ENCODE results near the gene NTHL1. TPM values are rescaled to one million over a fixed set of nuclear protein-coding genes. Genes with fewer than 3 reads are reported as not detected.

Gene NTHL1
- total RNA-seq, 1 donor from 2014 or later: 32.3 TPM

- no peak for DNase-seq
Observed at GRCh38 chr16:2007081-2007836, 40.4 kb downstream of the NTHL1 start.

GRCh38 chr16:2006317-2006716, 41.3 kb downstream of the NTHL1 start:
- DNase-seq: no peak

GRCh38 chr16:2005646-2006045, 42.0 kb downstream of the NTHL1 start:
- DNase-seq: peak; percentile 50

- DNase-seq: no peak
Observed at GRCh38 chr16:2004795-2005517, 42.7 kb downstream of the NTHL1 start.

GRCh38 chr16:2003827-2004641, 43.6 kb downstream of the NTHL1 start:
- peak; percentile 92 for DNase-seq

GRCh38 chr16:2003231-2003826, 44.3 kb downstream of the NTHL1 start:
- no peak for DNase-seq

GRCh38 chr16:2002406-2003230, 45.0 kb downstream of the NTHL1 start:
- DNase-seq: no peak

- DNase-seq: no peak
Observed at GRCh38 chr16:2001456-2002355, 45.9 kb downstream of the NTHL1 start.

- DNase-seq: no peak
Observed at GRCh38 chr16:2001035-2001434, 46.6 kb downstream of the NTHL1 start.

- DNase-seq: no peak
Observed at GRCh38 chr16:1999866-2000514, 47.6 kb downstream of the NTHL1 start.

- DNase-seq: no peak
Observed at GRCh38 chr16:1998852-1999801, 48.5 kb downstream of the NTHL1 start.

- no peak for DNase-seq
Observed at GRCh38 chr16:1998360-1998835, 49.2 kb downstream of the NTHL1 start.

- no peak for DNase-seq
Observed at GRCh38 chr16:1997494-1998359, 49.9 kb downstream of the NTHL1 start.

- DNase-seq: no peak
Observed at GRCh38 chr16:1993731-1994131, 53.9 kb downstream of the NTHL1 start.

GRCh38 chr16:1992704-1993317, 54.8 kb downstream of the NTHL1 start:
- no peak for DNase-seq

GRCh38 chr16:1991948-1992703, 55.5 kb downstream of the NTHL1 start:
- DNase-seq: peak; percentile 93

- no peak for DNase-seq
Observed at GRCh38 chr16:1991588-1991947, 56.1 kb downstream of the NTHL1 start.
